ENCODE data around the gene DCLRE1B.

DCLRE1B gene

DNA sequence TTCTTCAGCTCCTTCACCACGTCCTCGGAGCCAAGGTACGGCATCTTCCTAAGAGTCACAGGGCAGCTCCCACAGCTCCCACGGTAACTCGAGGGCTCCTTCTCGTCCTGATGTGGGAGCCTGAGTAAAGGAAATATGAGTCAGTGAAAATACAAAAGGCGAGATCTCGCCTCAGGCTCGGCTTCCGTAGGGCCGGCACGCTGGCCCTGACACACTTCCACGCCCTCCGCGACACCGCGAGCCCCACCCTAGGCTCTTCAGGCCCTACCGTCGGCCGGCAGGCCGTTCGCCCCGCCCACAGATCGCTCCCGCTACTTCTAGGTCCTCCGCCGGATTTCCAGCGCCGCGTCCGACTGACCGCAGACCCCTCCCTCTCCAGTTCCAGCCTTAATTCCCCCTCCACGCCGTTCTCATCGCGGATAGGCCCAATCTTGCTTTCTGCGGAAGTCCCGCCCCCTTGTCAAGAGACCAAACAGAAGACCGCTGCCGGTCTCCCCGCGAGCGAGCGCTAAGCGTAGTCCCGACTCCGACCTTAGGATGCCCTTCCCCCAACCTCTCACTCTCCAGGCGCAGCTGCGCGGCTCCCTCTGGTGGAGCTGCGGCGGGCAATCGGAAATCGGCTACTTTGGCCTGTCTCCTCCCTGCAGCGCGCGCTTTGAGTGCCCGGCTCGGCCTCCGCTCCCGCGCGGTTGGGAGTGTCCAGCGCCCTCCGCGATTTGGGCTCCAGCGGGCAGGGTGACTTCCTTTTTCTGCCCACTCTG is at the start of gene DCLRE1B, which contains the start of gene AP4B1:
TSS of gene DCLRE1B (plus strand) at position 653 of the 761 bp plus-strand sequence. CDS start 261 bp downstream, outside the sequence.
TSS of gene AP4B1 (minus strand) at position 126 of the 761 bp plus-strand sequence. CDS start at position 44, 82 bp downstream.
- DNase-seq (ENCODE audit: low spot score): peak; percentile 92

- DNase-seq (ENCODE audit: low spot score): no peak
These were observed 49.3 kb upstream of the DCLRE1B start for GRCh38 chr1:113855630-113856400.

GRCh38 chr1:113856401-113856790 is 48.7 kb upstream of the DCLRE1B start:
- no peak for DNase-seq (ENCODE audit: low spot score)

GRCh38 chr1:113857776-113858175 is 47.4 kb upstream of the DCLRE1B start:
- DNase-seq (ENCODE audit: low spot score): no peak

DNA sequence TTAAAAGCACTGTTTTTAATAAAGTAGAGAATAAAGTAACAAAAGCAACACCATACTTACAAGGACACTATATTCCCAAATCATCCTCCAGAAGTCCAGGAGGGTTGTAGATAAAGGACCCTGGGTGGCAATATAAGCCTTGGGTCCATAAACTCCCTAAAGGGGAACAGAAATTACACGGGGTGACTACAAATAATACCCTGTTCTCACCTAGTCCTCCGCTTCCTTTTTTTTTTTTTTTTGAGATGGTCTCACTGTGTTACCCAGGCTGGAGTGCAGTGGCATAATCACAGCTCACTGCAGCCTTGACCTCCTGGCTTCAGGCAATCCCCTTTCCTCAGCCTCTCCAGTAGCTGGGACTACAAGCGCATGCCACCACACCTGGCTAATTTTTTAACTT is 46.7 kb upstream of the DCLRE1B start:
- DNase-seq (ENCODE audit: low spot score): no peak

- no peak for DNase-seq (ENCODE audit: low spot score)
These were observed 46.1 kb upstream of the DCLRE1B start for GRCh38 chr1:113858982-113859381.

- DNase-seq (ENCODE audit: low spot score): no peak
These were observed 45.5 kb upstream of the DCLRE1B start for GRCh38 chr1:113859478-113860175.

GRCh38 chr1:113860891-113861290 is 44.2 kb upstream of the DCLRE1B start:
- DNase-seq (ENCODE audit: low spot score): peak; percentile 6

- no peak for DNase-seq (ENCODE audit: low spot score)
These were observed 43.5 kb upstream of the DCLRE1B start for GRCh38 chr1:113861641-113862040.

- DNase-seq (ENCODE audit: low spot score): no peak
These were observed 36.6 kb upstream of the DCLRE1B start for GRCh38 chr1:113868387-113869083.

DNA sequence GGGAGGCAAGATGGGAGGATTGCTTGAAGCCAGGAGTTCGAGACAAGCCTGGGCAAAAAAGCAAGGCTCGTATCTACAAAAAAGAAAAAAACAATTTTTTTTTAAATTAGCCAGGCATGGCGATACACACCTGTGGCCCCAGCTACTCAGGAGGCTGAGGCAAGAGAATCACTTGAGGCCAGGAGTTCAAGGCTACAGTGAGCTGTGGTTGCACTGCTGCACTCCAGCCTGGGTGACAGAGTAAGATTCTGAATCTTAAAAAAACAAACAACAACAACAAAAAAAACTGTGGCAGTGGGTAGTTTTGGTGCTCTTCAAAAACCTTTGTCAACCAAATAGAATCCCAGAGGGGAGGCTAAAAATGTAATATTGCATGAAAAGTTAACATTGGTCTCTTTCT is 34.3 kb upstream of the DCLRE1B start:
- no peak for DNase-seq (ENCODE audit: low spot score)

- no peak for DNase-seq (ENCODE audit: low spot score)
These were observed 33.5 kb upstream of the DCLRE1B start, which contains the start of gene PTPN22 for GRCh38 chr1:113871597-113872113. TSS of gene PTPN22 (minus strand) at chr1:113871712.

DNA sequence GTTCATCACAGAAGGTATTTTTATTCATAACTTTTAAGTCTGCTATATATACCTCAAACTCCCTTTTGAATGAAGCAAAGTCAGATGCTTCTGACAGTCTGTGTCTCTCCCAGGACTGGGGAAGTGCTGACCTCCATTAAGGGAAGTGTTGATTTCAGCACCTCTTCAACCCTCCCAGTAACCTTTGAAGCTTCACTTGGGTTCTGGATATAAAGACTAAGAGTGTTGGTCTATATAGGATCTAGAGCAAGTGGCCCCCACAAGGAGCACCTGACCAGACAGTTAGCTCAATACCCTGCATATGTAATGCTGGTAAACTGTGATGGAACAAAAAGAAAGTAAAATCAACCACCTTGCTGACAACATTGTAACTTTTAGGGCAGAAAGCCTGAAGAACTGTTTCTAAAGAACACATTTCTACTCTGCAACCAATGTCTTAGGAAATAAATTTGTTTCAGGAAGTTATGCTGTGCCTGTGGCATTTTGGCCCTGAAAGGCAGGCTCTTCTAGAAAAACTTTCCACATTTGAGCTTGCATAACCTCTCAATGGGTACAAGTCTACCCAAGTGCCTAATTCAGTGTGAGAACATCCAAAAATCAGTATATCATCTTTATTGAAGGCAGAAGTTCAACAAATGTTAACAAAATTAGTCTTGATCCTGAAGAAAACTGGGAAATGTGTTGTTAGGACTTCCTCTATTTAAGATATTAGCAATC is 32.7 kb upstream of the DCLRE1B start:
- no peak for DNase-seq (ENCODE audit: low spot score)

DNA sequence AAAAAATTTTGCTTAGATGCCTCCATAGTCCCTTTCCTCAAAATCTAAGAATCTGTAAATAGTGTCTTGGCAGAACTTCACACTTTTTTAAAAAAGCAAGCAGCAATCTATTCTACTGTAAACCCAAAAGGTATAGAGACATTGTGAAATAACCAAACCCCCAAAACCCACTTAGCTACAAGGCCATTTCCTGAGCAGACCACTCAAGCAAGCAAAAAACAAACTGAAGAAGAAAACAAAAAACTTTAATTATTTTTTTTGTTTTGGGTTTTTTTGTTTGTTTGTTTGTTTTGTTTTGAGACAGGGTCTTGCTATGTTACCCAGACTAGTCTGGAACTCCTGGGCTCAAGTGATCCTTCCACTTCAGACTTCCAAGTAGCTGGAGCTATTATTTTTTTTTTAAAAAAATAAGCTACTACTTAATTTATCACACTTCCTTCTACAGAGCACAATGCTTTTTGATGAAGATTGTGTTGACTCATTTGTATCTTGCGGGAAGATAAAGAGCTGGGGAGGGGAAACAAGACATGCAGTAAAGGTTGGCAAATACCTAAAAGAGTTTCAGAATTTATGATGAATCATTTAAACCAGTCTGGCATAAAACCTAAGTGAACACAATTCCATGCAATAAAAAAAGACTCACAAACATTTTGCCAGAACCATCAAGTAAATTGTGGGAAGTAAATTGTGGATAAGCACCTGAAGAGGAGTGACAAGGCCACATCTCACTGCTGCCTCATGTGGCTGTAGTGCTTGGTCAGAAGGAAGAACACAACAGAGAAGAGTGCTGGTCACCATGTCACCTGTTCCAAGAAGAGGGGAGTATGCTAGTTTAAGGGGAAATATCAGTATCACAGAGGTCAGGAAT is 30.9 kb upstream of the DCLRE1B start:
- DNase-seq (ENCODE audit: low spot score): no peak

DNA sequence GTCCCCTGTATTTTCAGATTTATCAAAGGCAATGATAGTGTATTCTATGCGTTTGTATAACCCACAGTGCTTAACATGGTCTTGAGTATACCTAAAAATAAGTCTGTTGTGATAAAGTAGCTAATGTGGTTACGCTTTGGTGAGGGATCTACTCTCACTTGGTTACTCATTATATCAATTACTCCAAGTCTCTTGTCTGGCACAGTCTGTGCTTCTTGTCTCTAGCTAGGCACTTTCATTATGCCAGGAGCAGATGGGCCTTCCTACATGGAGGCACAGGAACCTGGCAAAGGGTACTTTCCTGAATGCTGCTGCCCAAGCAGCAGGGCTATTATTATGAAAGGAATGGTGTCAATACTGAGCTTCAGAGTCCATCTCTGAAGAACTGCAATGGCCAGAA is 29.4 kb upstream of the DCLRE1B start:
- no peak for DNase-seq (ENCODE audit: low spot score)

DNA sequence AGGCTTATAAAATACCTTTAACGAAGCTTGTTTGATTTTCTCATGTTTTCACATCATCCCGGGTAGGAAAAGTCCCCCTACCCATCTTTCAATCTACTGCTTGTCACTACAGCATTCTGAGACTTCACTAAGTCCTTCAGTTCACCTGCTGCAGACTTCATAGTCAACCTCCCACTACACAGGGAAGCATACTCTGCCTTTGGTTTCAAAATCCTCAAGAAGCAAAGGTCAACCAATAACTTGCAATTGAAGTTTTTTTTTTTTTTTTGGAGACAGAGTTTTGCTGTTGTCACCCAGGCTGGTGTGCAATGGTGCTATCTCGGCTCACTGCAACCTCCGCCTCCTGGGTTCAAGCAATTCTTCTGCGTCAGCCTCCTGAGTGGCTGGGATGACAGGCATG is 28.9 kb upstream of the DCLRE1B start:
- no peak for DNase-seq (ENCODE audit: low spot score)

- DNase-seq (ENCODE audit: low spot score): no peak
These were observed 25.4 kb upstream of the DCLRE1B start for GRCh38 chr1:113879739-113880038.

- DNase-seq (ENCODE audit: low spot score): no peak
These were observed 23.5 kb upstream of the DCLRE1B start for GRCh38 chr1:113881661-113882060.

GRCh38 chr1:113886417-113887401 is 18.4 kb upstream of the DCLRE1B start:
- DNase-seq (ENCODE audit: low spot score): no peak
